SKM-1 treated with dmso at 0.1 percent for 144 hours (cell line): ENCODE data around the gene TMED6.
"Not testable (repeated sequence)": the region's sequence is repeated elsewhere in the genome, so short reads cannot be mapped to it uniquely, and the experiment has no call there.

Experiments used
- DNase-seq: peaks from one replicate; lab custom pipeline; 2025; ENCODE audit not compliant: unreplicated experiment; lab: John Stamatoyannopoulos, UW

Gene TMED6

DNA sequence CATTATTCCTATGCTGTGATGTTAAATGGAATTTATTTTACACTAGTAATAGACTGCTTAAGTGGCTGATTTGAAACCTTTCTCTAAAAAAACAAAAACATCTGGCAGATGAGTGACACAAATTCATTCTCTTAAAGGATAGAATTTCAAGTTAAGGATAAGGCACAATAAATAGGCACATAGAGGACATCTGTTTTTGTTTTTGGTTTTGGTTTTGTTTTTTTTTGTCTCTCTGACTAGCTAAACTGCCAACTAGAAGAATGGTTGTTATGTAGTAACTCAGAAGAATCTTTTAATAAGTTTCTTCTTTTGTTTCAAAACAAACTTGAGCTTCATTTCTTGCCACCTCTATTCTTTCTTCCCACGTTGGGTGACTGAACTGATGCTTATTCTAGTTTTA is 45.6 kb downstream of the TMED6 start:
- no peak for DNase-seq

DNA sequence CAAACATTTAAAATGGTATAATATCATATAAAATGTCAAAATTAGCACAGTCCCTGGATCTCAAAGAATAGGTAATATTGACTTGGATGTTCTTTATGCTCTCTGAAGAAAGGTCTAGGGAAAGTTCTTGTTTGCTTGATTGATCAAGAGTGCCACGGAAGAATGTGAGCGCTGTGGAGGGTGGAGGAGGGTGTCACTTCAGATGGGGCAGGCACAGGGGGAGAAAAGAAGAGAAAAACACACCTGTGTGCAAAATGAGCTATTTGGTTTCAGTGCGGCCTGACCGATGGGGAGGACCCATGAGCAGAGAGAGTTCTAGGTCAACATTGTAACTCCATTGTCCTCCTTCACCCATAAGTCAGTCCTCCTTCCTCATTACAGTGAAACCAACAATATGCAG is 49.3 kb downstream of the TMED6 start:
- DNase-seq, result no peak

DNA sequence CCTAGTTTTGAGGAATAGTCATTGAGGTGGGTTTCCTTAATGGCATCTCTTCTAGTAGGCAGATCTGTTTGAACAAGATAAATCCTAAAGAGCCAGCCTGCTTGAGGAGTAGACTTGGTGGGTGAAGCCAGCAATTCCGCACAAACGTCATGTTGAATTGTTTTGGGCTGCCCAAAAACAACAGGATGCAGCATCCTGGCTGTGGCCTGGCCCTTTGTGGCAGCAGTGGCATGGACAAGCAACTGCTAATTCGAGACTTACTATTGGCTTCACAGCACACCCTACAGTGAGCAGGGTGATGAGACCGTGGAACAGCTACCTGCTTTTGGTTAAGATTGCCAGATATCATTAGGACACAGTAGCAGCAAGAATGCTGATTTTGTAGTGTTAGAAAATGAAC is 49.7 kb downstream of the TMED6 start:
- no peak for DNase-seq

DNA sequence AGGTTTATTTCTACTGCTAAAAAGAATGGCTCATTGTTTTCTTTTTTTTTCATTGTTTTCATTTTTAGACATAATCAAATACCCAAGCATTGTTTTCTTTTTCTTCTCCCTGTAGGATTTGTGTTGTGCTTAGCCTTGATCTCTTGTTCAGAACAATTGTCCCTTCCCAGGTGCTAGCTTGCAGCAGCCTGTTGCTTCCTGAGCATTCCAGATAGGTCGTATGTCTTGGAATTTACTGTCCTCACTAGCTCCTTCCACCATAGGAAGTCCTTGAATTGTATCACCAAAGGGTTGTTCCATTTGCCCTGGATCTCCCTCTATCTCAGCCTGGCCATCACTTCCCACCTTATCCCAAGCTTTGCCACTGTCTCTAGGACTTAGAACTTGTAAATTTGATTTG is 50.4 kb downstream of the TMED6 start:
- no peak for DNase-seq

DNA sequence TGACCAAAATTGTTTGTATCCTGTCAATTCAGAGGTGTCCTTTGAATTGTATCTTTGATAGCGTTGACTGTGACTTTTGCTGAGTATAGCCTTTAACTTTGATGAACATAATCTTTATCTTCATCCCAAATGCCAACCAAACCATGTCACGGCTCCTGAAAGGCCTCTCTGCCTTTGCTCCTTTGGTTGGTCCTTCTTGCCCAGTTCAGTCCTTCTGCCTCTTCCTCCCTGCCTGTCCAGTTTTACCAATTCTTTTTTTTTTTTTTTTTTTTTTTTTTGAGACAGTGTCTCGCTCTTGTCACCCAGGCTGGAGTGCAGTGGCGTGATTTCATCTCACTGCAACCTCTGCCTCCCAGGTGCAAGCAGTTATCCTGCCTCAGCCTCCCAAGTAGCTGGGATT is 53.3 kb downstream of the TMED6 start:
- DNase-seq, result no peak

DNA sequence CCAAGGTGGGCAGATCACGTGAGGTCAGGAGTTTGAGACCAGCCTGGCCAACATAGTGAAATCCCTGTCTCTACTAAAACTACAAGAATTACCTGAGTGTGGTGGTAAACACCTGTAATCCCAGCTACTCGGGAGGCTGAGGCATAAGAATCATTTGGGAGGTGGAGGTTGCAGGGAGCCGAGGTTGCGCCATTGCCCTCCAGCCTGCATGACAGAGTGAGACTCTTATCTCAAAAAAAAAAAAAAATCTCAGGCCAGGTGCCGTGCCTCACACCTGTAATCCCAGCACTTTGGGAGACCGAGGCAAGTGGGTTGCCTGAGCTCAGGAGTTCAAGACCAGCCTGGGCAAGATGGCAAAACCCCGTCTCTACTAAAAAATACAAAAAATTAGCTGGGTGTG is 54.8 kb downstream of the TMED6 start:
- not testable (repeated sequence) for DNase-seq

DNA sequence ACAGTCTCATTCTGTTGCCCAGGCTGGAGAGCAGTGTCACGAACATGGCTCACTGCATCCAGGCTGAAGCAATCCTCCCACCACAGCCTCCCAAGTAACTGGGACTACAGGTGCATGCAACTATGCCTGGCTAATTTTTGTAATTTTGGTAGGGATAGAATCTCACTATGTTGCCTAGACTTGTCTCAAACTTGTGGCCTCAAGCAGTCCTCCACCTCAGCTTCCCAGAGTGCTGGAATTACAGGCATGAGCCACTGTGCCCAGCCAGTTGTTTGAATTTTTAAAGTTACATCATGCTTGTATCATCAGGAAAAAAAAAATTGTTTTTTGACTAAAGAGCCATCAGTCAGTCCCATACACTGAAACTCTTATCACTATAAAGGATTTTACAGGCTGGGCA is 57.5 kb downstream of the TMED6 start:
- no peak for DNase-seq

DNA sequence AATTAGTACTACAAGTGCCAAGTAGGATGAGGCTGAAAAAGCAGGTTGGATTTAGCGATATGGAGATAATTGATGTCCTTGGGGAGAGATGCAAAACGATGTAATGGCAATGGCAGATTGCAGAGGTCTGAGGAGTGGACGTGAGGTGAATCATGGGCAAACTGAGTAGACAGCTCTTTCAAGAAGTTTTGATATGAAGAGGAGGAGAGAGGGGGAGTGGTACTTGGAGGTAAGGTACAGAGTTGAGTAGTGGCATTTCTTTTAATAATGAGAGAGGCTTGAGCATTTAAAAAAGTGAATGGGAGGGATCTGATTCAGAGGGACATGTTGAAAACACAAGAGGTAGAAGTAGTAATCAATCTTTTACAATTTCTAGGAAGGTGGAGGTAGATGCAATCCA is 58.2 kb downstream of the TMED6 start:
- no peak for DNase-seq
